BLaER1 treated with 17β-estradiol and CSF1 and Interleukin-3, amounts not matched to agents 10 nM and 100 nM (cell line): ENCODE data around the gene USP24.

Experiments used
- H3K27ac ChIP-seq, 11 experiments: shearing (Covaris generic); formaldehyde crosslinking; 2 replicates each; pipeline ENCODE4 v1.8.1; 2022
- H3K27me3 ChIP-seq, 11 experiments: shearing (Covaris generic); formaldehyde crosslinking; 2 replicates each; pipeline ENCODE4 v1.8.1; 2022
- H3K36me3 ChIP-seq, 11 experiments: shearing (Covaris generic); formaldehyde crosslinking; 2 replicates each; pipeline ENCODE4 v1.8.1; 2022
- H3K4me1 ChIP-seq, 10 experiments: shearing (Covaris generic); formaldehyde crosslinking; 2 replicates each; pipeline ENCODE4 v1.8.1; 2022
- H3K4me2 ChIP-seq, 11 experiments: shearing (Covaris generic); formaldehyde crosslinking; 2 replicates each; pipeline ENCODE4 v1.8.1; 2022
- H3K4me3 ChIP-seq, 10 experiments: shearing (Covaris generic); formaldehyde crosslinking; 2 replicates each; pipeline ENCODE4 v1.8.1; 2022
- H3K9ac ChIP-seq, 11 experiments: shearing (Covaris generic); formaldehyde crosslinking; 2 replicates each; pipeline ENCODE4 v1.8.1; 2022
- H3K9me3 ChIP-seq, 11 experiments: shearing (Covaris generic); formaldehyde crosslinking; replicated peaks in 1 of 11; 2 replicates each; pipeline ENCODE4 v1.8.1; 2022
- H4K20me1 ChIP-seq, 11 experiments: shearing (Covaris generic); formaldehyde crosslinking; 2 replicates each; pipeline ENCODE4 v1.8.1; 2022
- Cebpa-rat ChIP-seq, 11 experiments: shearing (Covaris generic); IDR thresholded peaks; 2 replicates each; pipeline ENCODE4 v1.8.1; 2022

Gene USP24

DNA sequence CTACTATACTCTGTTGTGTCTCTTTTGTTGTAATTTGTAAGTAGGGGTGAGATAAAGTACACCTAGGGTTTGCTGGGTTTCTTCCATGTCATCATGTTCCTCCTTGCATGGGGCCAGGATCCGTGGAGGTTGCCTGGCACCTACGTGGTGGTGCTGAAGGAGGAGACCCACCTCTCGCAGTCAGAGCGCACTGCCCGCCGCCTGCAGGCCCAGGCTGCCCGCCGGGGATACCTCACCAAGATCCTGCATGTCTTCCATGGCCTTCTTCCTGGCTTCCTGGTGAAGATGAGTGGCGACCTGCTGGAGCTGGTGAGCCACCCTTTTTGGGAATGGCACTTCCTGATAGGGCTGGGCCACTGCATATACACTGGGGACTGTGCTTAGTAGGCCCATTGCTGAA is 171.4 kb downstream of the USP24 start:
- H3K4me2 ChIP-seq = no peak overlapping the region
- no peak overlapping the region for H3K4me3 ChIP-seq
- H3K36me3 ChIP-seq = no peaks in the 10 kb centered on the region

DNA sequence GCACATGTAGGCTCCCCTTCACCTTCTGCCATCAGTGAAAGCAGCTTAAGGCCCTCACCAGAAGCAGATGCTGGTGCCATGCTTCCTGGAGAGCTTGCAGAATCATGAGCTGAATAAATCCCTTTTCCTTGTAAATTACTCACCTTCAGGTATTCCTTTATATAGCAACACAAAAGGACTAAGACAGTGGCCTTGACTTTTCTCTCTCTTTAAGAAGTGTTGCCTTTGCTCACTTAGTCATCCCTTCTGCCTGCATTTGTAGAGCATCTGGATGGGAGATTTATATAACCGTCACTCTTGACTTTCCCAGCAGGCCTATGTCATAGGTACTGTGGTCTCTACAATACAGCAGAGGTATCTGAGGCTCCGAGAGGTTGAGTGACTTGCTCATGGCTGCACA is 172.2 kb downstream of the USP24 start:
- H3K4me1 ChIP-seq = peaks cover 0 to 11% (median 0%) of the 10 kb centered on the region in 10 experiments; a peak in 7 of 20 replicates
- H3K27ac ChIP-seq = no peak overlapping the region
- H3K36me3 ChIP-seq = no peaks in the 10 kb centered on the region
- no peak overlapping the region for H3K9ac ChIP-seq
- H3K9me3 ChIP-seq = no peaks in the 10 kb centered on the region
- no peak for TF ChIP-seq Cebpa-rat (IDR thresholded peaks at IDR 0.05)
- H3K4me2 ChIP-seq = no peak overlapping the region
- H4K20me1 ChIP-seq = no peaks in the 10 kb centered on the region; a peak in 1 of 22 replicates
- H3K27me3 ChIP-seq = peaks cover 0 to 14% (median 0%) of the 10 kb centered on the region in 11 experiments; a peak in 4 of 22 replicates
- no peak overlapping the region for H3K4me3 ChIP-seq

More for the DNA sequence above, 171.4 kb downstream of the USP24 start:
- peaks cover 0 to 11% (median 0%) of the 10 kb centered on the region in 10 experiments; a peak in 7 of 20 replicates for H3K4me1 ChIP-seq
- no peak overlapping the region for H3K9ac ChIP-seq
- no peak for TF ChIP-seq Cebpa-rat (IDR thresholded peaks at IDR 0.05)
- H4K20me1 ChIP-seq = no peaks in the 10 kb centered on the region; a peak in 1 of 22 replicates
- H3K27me3 ChIP-seq = peaks cover 0 to 14% (median 0%) of the 10 kb centered on the region in 11 experiments; a peak in 4 of 22 replicates
- no peak overlapping the region for H3K27ac ChIP-seq
- H3K9me3 ChIP-seq = no peaks in the 10 kb centered on the region

DNA sequence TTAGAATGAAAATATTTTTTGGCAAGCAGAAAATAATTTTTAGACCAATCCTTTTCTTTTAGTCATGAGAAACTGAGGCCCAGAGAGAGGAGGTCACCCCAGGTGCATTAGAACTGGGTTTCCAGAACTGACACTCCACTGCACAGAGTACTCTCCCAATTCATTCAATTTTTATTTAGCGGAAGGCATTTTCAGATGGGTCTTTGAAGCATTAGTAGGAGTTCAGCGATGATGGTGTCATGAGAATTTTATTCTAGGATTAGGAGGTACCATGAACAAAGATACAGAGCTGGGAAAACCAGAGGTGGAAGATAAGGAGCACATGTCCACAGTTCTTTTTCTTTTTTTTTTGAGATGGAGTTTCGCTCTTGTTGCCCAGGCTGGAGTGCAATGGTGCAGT is 173.6 kb downstream of the USP24 start:
- peaks cover 0 to 11% (median 0%) of the 10 kb centered on the region in 10 experiments; a peak in 7 of 20 replicates for H3K4me1 ChIP-seq
- no peak overlapping the region for H3K9ac ChIP-seq
- no peaks in the 10 kb centered on the region for H3K9me3 ChIP-seq
- H3K27ac ChIP-seq = no peak overlapping the region
- no peak overlapping the region for H3K4me3 ChIP-seq
- no peak for TF ChIP-seq Cebpa-rat (IDR thresholded peaks at IDR 0.05)
- H4K20me1 ChIP-seq = no peaks in the 10 kb centered on the region; a peak in 1 of 22 replicates
- H3K27me3 ChIP-seq = peaks cover 0 to 14% (median 0%) of the 10 kb centered on the region in 11 experiments; a peak in 4 of 22 replicates
- H3K36me3 ChIP-seq = no peaks in the 10 kb centered on the region
- peak overlapping the region in 1 of 11 experiments; percentile 48; a peak in 2 of 22 replicates for H3K4me2 ChIP-seq

DNA sequence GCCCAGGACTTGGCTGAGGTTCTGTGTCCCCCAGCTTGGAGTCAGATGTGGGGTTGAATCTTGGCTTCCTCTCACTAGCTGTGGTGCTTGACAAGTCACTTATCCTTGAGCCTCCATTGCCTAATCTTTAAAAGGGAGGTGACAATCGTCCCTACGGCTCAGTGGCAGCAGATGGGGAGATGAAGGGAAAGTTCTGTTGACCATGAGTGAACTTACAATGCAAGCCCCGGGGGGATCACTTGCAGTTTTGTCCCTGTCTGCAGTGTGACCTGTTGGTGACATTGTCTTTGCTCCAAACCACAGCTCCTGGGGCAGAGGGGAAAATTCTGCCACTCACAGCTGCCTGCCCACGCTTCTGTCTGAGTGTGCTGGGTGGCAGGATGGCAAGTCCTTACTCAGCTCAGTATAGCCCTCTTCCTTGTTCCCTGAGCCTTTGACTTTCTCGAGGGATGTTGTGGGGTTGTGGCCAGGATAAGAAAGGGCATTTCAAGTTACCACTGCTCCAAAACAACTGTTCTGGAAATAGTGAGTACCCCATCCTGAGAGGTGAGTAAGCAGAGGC is 174.2 kb downstream of the USP24 start:
- Histone ChIP-seq H3K4me3 (no peak overlapping the region), H4K20me1 (no peaks in the 10 kb centered on the region; a peak in 1 of 22 replicates), H3K9ac (no peak overlapping the region), H3K36me3 (no peaks in the 10 kb centered on the region), H3K27me3 (peaks cover 0 to 14% (median 0%) of the 10 kb centered on the region in 11 experiments; a peak in 4 of 22 replicates), H3K9me3 (no peaks in the 10 kb centered on the region), H3K4me2 (peak overlapping the region in 4 of 11 experiments; percentile 7 to 50 (median 29); a peak in 6 of 22 replicates), H3K27ac (no peak overlapping the region), H3K4me1 (peaks cover 0 to 11% (median under 1%) of the 10 kb centered on the region in 10 experiments; a peak in 7 of 20 replicates)
- no peak for TF ChIP-seq Cebpa-rat (IDR thresholded peaks at IDR 0.05)

DNA sequence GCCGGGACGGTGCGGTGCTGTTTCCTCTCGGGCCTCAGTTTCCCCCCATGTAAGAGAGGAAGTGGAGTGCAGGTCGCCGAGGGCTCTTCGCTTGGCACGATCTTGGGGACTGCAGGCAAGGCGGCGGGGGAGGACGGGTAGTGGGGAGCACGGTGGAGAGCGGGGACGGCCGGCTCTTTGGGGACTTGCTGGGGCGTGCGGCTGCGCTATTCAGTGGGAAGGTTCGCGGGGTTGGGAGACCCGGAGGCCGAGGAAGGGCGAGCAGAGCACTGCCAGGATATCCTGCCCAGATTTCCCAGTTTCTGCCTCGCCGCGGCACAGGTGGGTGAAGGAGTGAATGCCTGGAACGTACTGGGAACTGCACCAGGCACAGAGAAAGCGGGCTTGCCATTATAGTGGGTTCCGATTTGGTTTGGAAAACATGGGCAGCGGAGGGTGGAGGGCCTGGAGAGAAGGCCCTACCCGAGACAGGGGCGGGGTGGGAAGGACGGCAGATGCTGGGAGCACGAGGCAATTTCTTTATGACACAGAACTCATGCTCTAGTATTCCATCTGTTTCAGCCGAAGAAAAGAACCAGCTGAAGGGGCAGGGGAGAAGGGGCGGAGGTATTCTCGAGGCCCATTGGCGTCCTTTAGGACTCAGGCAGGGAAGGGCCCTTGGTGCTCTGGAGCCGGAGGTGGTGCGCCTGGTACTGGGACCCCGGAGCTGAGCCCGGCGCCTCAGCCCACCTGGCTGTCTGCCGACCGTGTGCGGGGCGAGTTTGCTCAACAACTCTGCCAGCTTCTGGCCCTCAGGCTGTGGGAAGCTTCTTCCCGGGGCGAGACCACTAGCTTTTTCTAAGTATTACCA is 174.9 kb downstream of the USP24 start:
- no peaks in the 10 kb centered on the region for H3K9me3 ChIP-seq
- no peak overlapping the region for H3K9ac ChIP-seq
- peaks cover 0 to 14% (median 0%) of the 10 kb centered on the region in 11 experiments; a peak in 4 of 22 replicates for H3K27me3 ChIP-seq
- H3K4me2 ChIP-seq = peak overlapping the region in 4 of 11 experiments; percentile 7 to 50 (median 29); a peak in 5 of 22 replicates
- H4K20me1 ChIP-seq = no peaks in the 10 kb centered on the region; a peak in 1 of 22 replicates
- no peaks in the 10 kb centered on the region for H3K36me3 ChIP-seq
- no peak for TF ChIP-seq Cebpa-rat (IDR thresholded peaks at IDR 0.05)
- H3K4me3 ChIP-seq = no peak overlapping the region
- H3K27ac ChIP-seq = no peak overlapping the region
- H3K4me1 ChIP-seq = peaks cover 0 to 11% (median 1%) of the 10 kb centered on the region in 10 experiments; a peak in 7 of 20 replicates

DNA sequence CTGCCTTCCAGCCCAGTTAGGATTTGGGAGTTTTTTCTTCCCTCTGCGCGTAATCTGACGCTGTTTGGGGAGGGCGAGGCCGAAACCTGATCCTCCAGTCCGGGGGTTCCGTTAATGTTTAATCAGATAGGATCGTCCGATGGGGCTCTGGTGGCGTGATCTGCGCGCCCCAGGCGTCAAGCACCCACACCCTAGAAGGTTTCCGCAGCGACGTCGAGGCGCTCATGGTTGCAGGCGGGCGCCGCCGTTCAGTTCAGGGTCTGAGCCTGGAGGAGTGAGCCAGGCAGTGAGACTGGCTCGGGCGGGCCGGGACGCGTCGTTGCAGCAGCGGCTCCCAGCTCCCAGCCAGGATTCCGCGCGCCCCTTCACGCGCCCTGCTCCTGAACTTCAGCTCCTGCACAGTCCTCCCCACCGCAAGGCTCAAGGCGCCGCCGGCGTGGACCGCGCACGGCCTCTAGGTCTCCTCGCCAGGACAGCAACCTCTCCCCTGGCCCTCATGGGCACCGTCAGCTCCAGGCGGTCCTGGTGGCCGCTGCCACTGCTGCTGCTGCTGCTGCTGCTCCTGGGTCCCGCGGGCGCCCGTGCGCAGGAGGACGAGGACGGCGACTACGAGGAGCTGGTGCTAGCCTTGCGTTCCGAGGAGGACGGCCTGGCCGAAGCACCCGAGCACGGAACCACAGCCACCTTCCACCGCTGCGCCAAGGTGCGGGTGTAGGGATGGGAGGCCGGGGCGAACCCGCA is 175.7 kb downstream of the USP24 start, which contains the start of gene PCSK9:
Gene PCSK9 (plus strand): TSS at position 207 of the 741 bp plus-strand sequence. CDS start 290 bp downstream, at position 497.
- H3K4me3 ChIP-seq = no peak within 1 kb of the TSS
- no peak within 1 kb of the TSS for H3K9ac ChIP-seq
- peaks cover 0 to 11% (median 1%) of the 10 kb centered on the region in 10 experiments; a peak in 7 of 20 replicates for H3K4me1 ChIP-seq
- no peak within 1 kb of the TSS for H3K27ac ChIP-seq
- no peaks in the 10 kb centered on the region for H3K9me3 ChIP-seq
- H3K4me2 ChIP-seq = no peak within 1 kb of the TSS
- H3K36me3 ChIP-seq = no peaks in the 10 kb centered on the region
- H4K20me1 ChIP-seq = no peaks in the 10 kb centered on the region; a peak in 1 of 22 replicates
- TF ChIP-seq Cebpa-rat (IDR thresholded peaks at IDR 0.05) = no peak
- peaks cover 0 to 14% (median 0%) of the 10 kb centered on the region in 11 experiments; a peak in 4 of 22 replicates for H3K27me3 ChIP-seq

DNA sequence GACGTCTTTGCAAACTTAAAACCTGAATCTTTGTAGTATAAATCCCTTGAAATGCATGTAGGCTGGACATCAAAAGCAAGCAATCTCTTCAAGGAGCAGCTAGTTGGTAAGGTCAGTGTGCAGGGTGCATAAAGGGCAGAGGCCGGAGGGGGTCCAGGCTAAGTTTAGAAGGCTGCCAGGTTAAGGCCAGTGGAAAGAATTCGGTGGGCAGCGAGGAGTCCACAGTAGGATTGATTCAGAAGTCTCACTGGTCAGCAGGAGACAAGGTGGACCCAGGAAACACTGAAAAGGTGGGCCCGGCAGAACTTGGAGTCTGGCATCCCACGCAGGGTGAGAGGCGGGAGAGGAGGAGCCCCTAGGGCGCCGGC is 176.2 kb downstream of the USP24 start:
- TF ChIP-seq Cebpa-rat (IDR thresholded peaks at IDR 0.05) = no peak
- Histone ChIP-seq H3K27me3 (peaks cover 0 to 14% (median 0%) of the 10 kb centered on the region in 11 experiments; a peak in 4 of 22 replicates), H3K4me1 (peaks cover 0 to 11% (median 1%) of the 10 kb centered on the region in 10 experiments; a peak in 7 of 20 replicates), H3K9ac (no peak overlapping the region), H3K27ac (no peak overlapping the region), H4K20me1 (no peaks in the 10 kb centered on the region; a peak in 1 of 22 replicates), H3K4me2 (no peak overlapping the region), H3K36me3 (no peaks in the 10 kb centered on the region), H3K9me3 (no peaks in the 10 kb centered on the region), H3K4me3 (no peak overlapping the region)

DNA sequence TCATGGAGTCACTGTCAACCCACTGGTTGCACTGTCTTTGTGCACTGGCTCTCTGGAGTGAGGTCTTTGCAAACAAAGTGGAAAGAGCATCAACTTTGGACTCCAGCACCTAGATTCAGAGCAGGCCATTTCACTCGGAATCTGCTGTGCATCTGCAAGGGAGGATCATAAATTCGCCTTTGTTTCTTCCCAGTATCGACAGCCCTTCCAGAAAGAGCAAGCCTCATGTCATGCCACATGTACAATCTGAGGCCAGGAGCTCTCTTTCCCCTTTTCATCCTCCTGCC is 176.7 kb downstream of the USP24 start:
- Histone ChIP-seq H3K4me3 (no peak overlapping the region), H3K27me3 (peaks cover 0 to 14% (median 0%) of the 10 kb centered on the region in 11 experiments; a peak in 4 of 22 replicates), H3K9ac (no peak overlapping the region)

More for the DNA sequence above, 176.7 kb downstream of the USP24 start:
- Histone ChIP-seq H3K9me3 (no peaks in the 10 kb centered on the region), H3K4me2 (no peak overlapping the region), H4K20me1 (no peaks in the 10 kb centered on the region; a peak in 1 of 22 replicates), H3K4me1 (peaks cover 0 to 11% (median 1%) of the 10 kb centered on the region in 10 experiments; a peak in 7 of 20 replicates), H3K36me3 (no peaks in the 10 kb centered on the region), H3K27ac (no peak overlapping the region)
- no peak for TF ChIP-seq Cebpa-rat (IDR thresholded peaks at IDR 0.05)
